Keratinocyte (primary cell): ENCODE results near the gene UQCRH. TPM values are rescaled to one million over a fixed set of nuclear protein-coding genes. Genes with fewer than 3 reads are reported as not detected.

Experiments
- DNase-seq: peaks from one replicate; pipeline ENCODE4 v3.0.0-alpha.2; 2011; ENCODE audit warnings: low read depth, missing footprints, low spot score
- FAIRE-seq: peaks from 2 replicates; lab custom pipeline; 2011; peaks lifted over from hg19 to GRCh38; lab: Jason Lieb, UNC
- H2AFZ ChIP-seq: 2 replicates; pipeline ENCODE4 v1.6.0; 2012; ENCODE audit warnings: low read length, control low read depth, inconsistent platforms; ENCODE audit not compliant: control insufficient read depth
- H3K27ac ChIP-seq: 2 replicates; pipeline ENCODE4 v1.5.1; 2011; ENCODE audit warnings: low read length; ENCODE audit not compliant: control insufficient read depth, insufficient read depth
- H3K27me3 ChIP-seq: 3 replicates; pipeline ENCODE4 v1.6.0; 2011; ENCODE audit warnings: low read length; ENCODE audit not compliant: control insufficient read depth, insufficient read depth; ENCODE audit errors: extremely low read depth
- H3K36me3 ChIP-seq, 2 experiments: 2 replicates in 1 of 2; 3 replicates in 1 of 2; pipeline ENCODE4 v1.5.1; 2011; ENCODE audit warnings: low read length in 2 of 2, mild to moderate bottlenecking in 1 of 2; ENCODE audit not compliant: control insufficient read depth in 2 of 2, insufficient read depth in 2 of 2; ENCODE audit errors: extremely low read depth in 1 of 2
- H3K4me1 ChIP-seq: 3 replicates; pipeline ENCODE4 v1.5.1; 2011; ENCODE audit warnings: low read length; ENCODE audit not compliant: control insufficient read depth, insufficient read depth; ENCODE audit errors: extremely low read depth
- H3K4me2 ChIP-seq: 3 replicates; pipeline ENCODE4 v1.6.0; 2011; ENCODE audit warnings: low read depth, low read length; ENCODE audit not compliant: control insufficient read depth, insufficient read depth; ENCODE audit errors: extremely low read depth
- H3K4me3 ChIP-seq, 3 experiments: fragments of 200-600 bp in 1 of 3; sonication (generic) in 1 of 3; 2 replicates in 2 of 3; 3 replicates in 1 of 3; pipeline ENCODE4 v1.5.1; 2011 to 2016; ENCODE audit warnings: low read length in 3 of 3, mild to moderate bottlenecking in 3 of 3, control low read depth in 2 of 3, inconsistent platforms in 1 of 3, low read depth in 1 of 3, mixed read lengths in 1 of 3, mixed run types in 1 of 3, moderate library complexity in 1 of 3; ENCODE audit not compliant: control insufficient read depth in 2 of 3, insufficient read depth in 2 of 3; ENCODE audit errors: extremely low read depth in 1 of 3
- H3K79me2 ChIP-seq: 2 replicates; pipeline ENCODE4 v1.6.0; 2012; ENCODE audit warnings: low read length; ENCODE audit not compliant: control insufficient read depth, insufficient read depth
- H3K9ac ChIP-seq: 3 replicates; pipeline ENCODE4 v1.6.0; 2011; ENCODE audit warnings: low read length; ENCODE audit not compliant: control insufficient read depth, insufficient read depth; ENCODE audit errors: extremely low read depth
- H3K9me1 ChIP-seq: 3 replicates; pipeline ENCODE4 v1.6.0; 2011; ENCODE audit warnings: low read length; ENCODE audit not compliant: control insufficient read depth, insufficient read depth; ENCODE audit errors: extremely low read depth
- H3K9me3 ChIP-seq: 2 replicates; pipeline ENCODE4 v1.5.1; 2012; ENCODE audit warnings: low read depth, low read length; ENCODE audit not compliant: control insufficient read depth
- H4K20me1 ChIP-seq: 3 replicates; pipeline ENCODE4 v1.6.0; 2011; ENCODE audit warnings: low read length; ENCODE audit not compliant: control insufficient read depth, insufficient read depth; ENCODE audit errors: extremely low read depth
- EZH2 ChIP-seq: IDR thresholded peaks from one replicate; pipeline ENCODE4 v1.6.1; 2012; ENCODE audit warnings: inconsistent platforms, mild to moderate bottlenecking, low read length, moderate library complexity
- dilution Hi-C: fragments of 300-500 bp; cut with MboI; formaldehyde crosslinking; loops from one replicate; pipeline ENCODE4 v1.7.0; 2020; ENCODE audit warnings: low sequenced_read_pairs; ENCODE audit not compliant: extremely low pct_ligation_motif_present
- polyA plus RNA-seq, 5 experiments: library from polyadenylated mRNA; depleted of rRNA in 3 of 5; stranded (reverse) in 3 of 5; stranded (forward) in 1 of 5; unstranded in 1 of 5; fragments of >200 nt; gene quantifications; 1 replicate in 1 of 5; 2 replicates in 3 of 5; 3 replicates in 1 of 5; pipeline versions ENCODE4 v1.2.1 to v1.2.3, GENCODE V29; 2011 to 2012; ENCODE audit warnings: missing spikeins in 2 of 5, low read depth in 1 of 5, low replicate concordance in 1 of 5
- TF ChIP-seq, protein P1 (sequence below), 3 experiments: IDR thresholded peaks in 1 of 3; conservative IDR thresholded peaks in 1 of 3; optimal IDR thresholded peaks in 1 of 3; 2 replicates in 2 of 3; 3 replicates in 1 of 3; pipeline versions ENCODE3 to v1.5.1; 2011; ENCODE audit warnings: low read length in 3 of 3, mild to moderate bottlenecking in 3 of 3, moderate library complexity in 2 of 3, control low read depth in 1 of 3, inconsistent platforms in 1 of 3; ENCODE audit not compliant: insufficient read depth in 2 of 3; ENCODE audit errors: extremely low read depth in 1 of 3

The UQCRH gene
- polyA plus RNA-seq, 1 donor (not counting 4 experiments of a cell fraction or from before 2014, with no cell fraction given): 970 TPM

DNA sequence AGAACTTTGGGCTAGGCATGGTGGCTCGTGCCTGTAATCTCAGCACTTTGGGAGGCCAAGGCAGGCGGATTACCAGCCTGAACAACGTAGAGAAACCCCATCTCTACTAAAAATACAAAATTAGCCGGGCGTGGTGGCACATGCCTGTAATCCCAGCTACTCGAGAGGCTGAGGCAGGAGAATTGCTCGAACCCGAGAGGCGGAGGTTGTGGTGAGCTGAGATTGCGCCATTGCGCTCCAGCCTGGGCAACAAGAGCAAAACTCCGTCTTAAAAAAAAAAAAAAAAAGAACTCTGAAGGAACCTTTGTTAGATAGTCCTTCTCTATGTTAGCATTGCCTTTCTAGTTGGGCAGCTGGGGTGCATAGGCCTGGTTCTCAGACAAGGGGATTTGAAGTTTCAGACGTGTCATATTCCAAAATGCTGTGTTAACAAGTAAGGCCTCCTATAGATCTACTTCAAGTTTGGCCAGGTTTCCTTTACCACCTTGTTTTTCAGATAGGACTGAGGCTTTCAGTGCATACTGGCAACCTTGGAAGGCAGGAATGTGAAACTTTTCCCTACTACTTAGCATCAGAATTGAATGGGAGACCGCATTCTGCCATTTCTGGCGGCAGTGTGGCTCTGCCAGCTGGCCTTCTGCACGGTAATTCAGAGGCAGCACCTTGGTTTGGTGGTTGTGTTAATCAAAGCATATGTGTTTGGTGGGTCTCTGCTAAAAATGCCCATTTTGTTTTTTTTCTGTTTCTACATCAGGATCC lies 6.1 kb downstream of the UQCRH start:
- Histone ChIP-seq H4K20me1 (peaks cover 1% of the 10 kb centered on the region), H3K9me1 (no peaks in the 10 kb centered on the region), H3K4me2 (no peak overlapping the region), H3K79me2 (peaks cover 56% of the 10 kb centered on the region), H2AFZ (no peak overlapping the region), H3K4me3 (no peak overlapping the region), H3K27me3 (no peaks in the 10 kb centered on the region), H3K36me3 (peaks cover 17 to 20% of the 10 kb centered on the region in 2 experiments), H3K9ac (no peak overlapping the region), H3K9me3 (no peaks in the 10 kb centered on the region), H3K27ac (no peak overlapping the region), H3K4me1 (peaks cover 9% of the 10 kb centered on the region)
- FAIRE-seq (no peak), DNase-seq (no peak)
- TF ChIP-seq, protein P1, sequence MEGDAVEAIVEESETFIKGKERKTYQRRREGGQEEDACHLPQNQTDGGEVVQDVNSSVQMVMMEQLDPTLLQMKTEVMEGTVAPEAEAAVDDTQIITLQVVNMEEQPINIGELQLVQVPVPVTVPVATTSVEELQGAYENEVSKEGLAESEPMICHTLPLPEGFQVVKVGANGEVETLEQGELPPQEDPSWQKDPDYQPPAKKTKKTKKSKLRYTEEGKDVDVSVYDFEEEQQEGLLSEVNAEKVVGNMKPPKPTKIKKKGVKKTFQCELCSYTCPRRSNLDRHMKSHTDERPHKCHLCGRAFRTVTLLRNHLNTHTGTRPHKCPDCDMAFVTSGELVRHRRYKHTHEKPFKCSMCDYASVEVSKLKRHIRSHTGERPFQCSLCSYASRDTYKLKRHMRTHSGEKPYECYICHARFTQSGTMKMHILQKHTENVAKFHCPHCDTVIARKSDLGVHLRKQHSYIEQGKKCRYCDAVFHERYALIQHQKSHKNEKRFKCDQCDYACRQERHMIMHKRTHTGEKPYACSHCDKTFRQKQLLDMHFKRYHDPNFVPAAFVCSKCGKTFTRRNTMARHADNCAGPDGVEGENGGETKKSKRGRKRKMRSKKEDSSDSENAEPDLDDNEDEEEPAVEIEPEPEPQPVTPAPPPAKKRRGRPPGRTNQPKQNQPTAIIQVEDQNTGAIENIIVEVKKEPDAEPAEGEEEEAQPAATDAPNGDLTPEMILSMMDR (optimal IDR thresholded peaks at IDR 0.05 in 1 of 3, IDR thresholded peaks at IDR 0.05 in 1 of 3, conservative IDR thresholded peaks at IDR 0.05 in 1 of 3; ENCODE audit: extremely low read depth in 1 of 3, insufficient read depth in 2 of 3, low read length in 3 of 3): no peak
- TF ChIP-seq EZH2: no peak
- dilution Hi-C loops: no loop called here

DNA sequence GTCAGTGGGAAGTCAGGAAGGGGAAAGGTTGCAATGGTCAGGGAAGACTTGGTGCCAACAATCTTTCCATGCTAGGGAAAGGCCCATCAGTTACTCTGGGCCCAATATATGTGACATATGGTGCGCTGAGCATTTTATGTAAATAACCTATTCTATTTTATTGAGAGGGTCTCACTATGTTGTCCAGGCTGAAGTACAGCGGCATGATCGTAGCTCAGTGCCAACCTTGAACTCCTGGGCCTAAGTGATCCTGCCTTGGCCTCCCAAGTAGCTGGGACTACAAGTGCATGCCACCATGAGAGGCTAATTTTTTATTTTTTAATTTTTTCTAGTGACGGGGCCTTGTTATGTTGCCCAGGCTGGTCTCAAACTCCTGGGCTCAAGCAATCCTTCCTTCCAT lies 6.8 kb downstream of the UQCRH start:
- no peak overlapping the region for H2AFZ ChIP-seq
- no peaks in the 10 kb centered on the region for H3K27me3 ChIP-seq
- FAIRE-seq (no peak), DNase-seq (no peak)
- dilution Hi-C loops: no loop called here
- H3K79me2 ChIP-seq: peaks cover 49% of the 10 kb centered on the region
- H3K4me1 ChIP-seq: peaks cover 4% of the 10 kb centered on the region
- H3K9me3 ChIP-seq: no peaks in the 10 kb centered on the region
- no peak for TF ChIP-seq EZH2
- TF ChIP-seq, protein P1 (optimal IDR thresholded peaks at IDR 0.05 in 1 of 3, IDR thresholded peaks at IDR 0.05 in 1 of 3, conservative IDR thresholded peaks at IDR 0.05 in 1 of 3; ENCODE audit: extremely low read depth in 1 of 3, insufficient read depth in 2 of 3, low read length in 3 of 3): no peak
- peaks cover 22 to 23% of the 10 kb centered on the region in 2 experiments for H3K36me3 ChIP-seq
- H3K4me2 ChIP-seq: no peak overlapping the region
- H3K9ac ChIP-seq: no peak overlapping the region
- H3K4me3 ChIP-seq: no peak overlapping the region
- H3K27ac ChIP-seq: no peak overlapping the region
- no peaks in the 10 kb centered on the region for H3K9me1 ChIP-seq
- no peaks in the 10 kb centered on the region for H4K20me1 ChIP-seq
